HG02981 (cell line): ENCODE data around the gene ZNF697.
"Not testable (repeated sequence)": the region's sequence is repeated elsewhere in the genome, so short reads cannot be mapped to it uniquely, and the experiment has no call there.

Source experiments
- ATAC-seq: cut with Tn5 transposase; IDR thresholded peaks from one replicate; pipeline ENCODE4 v1.9.1; 2021; ENCODE audit warnings: mild to moderate bottlenecking, moderate library complexity; ENCODE audit not compliant: unreplicated experiment

Gene ZNF697

DNA sequence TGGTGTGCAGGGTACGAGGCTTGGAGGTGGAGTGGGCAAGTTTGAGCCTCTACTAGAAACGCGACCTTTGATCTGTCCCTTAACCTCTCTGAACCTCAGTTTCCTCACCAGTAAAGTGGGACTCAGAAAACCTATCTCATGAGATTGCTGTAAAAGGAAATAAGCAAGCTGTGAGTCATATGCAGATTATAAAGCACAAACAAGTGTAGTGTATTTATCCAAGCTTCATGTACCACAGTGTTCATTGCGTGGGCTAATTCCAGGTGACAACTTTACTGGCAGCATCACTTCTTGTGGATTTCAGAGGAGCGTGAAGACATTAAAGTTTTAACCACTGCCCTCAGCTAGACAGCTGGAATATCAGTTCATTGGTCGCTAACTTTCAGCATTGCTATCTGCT is 44.4 kb downstream of the ZNF697 start:
- no peak for ATAC-seq

DNA sequence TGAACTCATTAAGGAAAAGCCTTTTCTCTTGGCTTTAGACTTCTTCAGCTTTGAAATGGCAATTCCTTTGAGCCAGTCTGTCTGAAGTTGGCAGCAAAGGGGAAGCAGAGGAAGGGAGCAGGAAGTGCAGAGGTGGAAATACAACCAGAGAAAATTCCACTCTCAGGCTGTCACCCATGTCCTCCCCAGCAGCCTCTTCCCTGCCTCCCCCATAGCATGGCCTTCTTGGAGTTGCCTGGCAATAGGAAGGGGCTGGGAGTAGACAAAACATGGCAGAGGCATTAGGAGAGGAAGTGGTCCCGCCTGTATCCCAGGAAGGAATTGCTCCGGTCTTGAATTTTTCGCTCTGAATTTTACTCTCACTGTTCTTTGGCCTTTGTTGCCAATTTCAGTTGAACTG is 44.8 kb downstream of the ZNF697 start:
- not testable (repeated sequence) for ATAC-seq

DNA sequence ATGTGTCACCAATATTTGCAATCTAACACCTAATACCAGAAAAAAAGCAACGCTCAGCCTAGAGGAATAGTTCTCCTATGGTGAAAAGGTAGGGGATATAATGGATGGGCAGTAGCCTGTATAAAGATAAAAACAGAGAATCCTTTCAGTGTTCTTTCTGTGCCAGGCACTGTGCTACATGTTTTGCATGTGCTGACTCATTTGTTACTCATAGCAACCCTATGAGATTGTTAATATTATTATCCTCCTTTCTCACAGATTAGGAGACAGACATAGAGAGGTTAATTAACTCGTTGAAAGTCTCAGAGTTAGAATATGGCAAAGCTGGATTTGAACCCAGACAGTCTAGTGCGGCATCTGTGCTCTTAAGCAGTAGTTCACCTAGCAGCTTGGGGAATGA is 45.3 kb downstream of the ZNF697 start:
- ATAC-seq, result not testable (repeated sequence)

DNA sequence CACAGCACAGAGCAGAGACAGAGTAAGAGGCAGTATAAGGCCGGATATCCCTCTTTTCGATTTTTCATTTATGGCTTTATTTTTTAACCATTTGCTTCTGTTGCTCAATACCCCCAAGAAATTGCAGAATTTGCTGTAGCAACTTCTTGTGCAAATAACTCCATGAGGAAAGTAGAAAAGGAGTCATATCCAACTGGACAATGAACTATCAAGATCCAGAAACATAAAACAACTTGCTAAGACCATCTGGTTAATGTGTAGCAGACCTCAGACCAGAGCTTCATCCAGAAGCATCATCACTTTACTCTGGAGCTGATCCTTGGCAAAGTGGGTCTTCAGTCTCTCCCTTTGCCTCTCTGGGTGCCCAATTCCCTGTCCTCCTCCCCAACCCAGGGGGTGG is 45.9 kb downstream of the ZNF697 start:
- ATAC-seq, result no peak

DNA sequence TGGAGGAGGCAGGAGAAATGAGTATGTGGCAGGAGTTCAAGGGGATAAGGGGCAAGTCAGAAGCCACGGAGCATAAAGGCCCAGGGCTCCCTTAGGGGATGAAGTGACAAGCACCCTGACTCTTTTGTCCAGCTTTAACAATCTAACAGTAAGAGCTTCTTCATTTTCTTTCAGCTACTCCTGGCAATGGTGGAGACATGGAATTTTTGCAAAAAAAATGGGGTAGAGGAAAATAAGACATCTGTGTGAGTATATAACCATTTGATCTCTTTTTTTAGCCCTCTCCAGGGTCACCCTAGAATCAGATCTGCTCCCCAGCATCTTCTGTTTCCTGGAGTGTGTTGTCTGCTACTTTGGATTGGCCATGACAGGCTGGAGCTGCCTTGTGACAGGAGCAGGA is 47.1 kb downstream of the ZNF697 start:
- ATAC-seq, result no peak

DNA sequence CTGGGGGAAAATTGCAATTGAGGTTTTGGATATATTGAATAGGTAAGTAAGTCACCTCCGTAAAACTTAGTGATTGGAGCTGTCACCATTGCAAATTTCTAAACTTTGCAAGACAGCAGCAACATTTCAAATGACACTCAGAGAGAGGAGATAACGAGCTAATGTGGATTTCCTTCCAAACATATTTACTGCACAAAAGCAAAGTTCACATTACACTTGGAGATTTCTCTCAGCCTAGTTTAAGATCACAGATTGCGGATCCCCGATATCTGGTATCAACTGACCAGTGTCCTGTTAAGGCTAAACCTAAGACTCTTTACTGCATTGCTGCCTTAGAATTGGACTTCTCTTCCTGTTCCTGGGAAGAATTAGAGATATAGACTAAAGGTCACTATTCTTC is 47.5 kb downstream of the ZNF697 start:
- no peak for ATAC-seq

DNA sequence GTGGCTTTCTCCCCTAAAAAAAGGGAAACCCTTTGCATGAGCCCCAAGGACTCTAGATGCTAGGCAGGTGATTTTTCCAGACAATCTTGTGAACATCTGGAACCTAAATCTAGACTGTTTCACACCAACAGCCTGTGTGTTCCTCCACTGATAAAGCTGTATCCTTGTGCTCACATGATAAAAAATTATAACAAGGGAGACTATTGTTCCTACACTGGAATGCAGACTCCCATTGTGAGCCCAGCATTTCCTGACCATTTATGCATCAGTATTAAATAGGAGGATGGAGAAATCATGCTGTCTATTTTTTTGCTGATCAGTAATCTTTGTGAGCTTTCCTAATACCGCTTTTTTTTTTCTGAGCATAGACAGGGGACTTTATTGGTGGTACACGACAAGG is 52.5 kb downstream of the ZNF697 start:
- no peak for ATAC-seq

DNA sequence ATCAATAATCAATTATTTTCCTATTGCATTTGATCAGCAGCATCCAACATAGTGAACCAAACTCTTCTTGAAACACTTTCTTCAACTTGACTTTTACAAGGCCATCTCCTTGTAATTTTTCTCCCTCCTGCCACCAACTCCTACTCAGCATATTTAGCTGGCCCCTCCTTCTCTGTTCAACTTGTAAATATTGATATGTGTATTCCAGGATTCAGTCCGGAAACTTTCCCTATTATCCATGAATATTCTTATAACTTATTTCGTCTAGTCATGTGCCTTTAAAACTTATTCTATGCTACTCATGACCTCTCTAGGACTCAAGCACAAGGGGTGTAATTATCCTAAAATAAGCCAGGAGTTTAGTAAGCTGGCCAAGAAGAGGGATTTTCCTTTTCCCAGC is 52.9 kb downstream of the ZNF697 start:
- no peak for ATAC-seq

DNA sequence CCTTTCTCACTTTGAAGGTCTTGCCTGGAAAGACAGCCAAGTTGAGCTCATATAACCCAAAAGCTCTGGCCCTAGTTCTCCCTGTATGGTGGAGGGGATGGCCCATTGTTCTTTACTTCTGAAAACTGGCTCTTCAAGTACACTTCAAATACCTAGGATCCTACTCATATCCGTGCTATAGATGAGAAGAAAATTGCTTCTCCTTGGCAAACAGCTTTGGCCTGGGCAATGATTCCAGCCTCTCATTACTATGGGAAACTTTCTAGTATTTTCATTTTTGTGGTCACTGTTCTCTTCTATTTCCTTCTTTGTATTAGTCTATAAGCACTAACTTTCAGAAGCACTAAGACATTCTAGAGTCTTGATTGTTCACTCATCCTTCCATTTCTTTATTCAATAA is 53.7 kb downstream of the ZNF697 start:
- no peak for ATAC-seq

DNA sequence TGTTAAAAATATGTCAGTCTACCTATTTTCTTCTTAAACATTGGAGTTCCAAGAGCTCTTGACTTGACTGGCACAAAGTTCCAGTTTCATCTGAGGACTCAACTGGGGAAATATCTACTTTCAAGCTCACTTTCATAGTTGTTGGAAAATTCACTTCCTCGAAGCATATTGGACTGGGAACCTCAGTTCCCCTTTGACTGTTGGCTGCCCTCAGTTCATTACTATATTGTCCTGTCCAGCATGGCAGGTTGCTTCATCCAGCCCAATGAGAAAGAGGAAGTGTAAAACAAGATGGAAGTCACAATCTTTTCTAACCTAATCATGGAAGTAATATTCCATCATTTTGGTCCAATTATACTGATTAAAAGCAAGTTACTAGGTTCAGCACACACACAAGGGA is 54.3 kb downstream of the ZNF697 start:
- no peak for ATAC-seq

DNA sequence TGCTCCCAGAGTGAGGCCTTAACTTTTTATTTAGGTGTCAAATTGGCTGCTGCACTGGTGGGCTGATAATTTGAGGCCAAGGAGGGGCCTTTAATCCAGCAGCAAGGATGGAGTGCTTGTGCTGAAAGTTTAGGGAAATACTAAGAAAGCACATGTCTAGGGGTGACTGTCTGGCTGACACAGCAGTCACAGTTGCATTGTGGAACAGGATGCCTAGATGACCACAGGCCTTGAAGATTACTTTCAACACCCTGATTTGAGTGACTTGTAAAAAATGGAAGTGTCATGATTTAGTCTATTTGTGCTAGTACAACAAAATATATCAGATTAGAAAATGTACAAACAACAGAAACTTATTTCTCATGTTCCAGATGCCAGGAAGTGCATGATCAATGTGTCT is 57.7 kb downstream of the ZNF697 start:
- no peak for ATAC-seq

DNA sequence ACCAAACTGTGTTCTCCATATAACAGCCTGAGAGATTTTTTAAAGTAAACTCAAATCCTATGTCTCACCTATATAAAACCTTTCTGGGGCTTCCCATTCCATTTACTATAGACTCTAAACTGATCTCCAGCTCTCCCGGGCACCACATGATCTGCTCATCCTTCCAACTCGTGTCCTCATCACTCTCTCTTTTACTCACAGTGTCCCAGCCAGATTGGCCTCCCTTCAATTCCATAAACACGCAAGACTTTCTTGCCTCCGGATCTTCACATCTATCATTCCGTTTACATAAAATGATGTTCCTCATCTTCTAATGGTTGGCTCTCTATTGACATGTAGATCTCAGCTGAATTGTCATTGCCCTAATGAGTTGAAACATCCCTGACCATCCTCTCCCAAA is 59.4 kb downstream of the ZNF697 start:
- ATAC-seq, result no peak

DNA sequence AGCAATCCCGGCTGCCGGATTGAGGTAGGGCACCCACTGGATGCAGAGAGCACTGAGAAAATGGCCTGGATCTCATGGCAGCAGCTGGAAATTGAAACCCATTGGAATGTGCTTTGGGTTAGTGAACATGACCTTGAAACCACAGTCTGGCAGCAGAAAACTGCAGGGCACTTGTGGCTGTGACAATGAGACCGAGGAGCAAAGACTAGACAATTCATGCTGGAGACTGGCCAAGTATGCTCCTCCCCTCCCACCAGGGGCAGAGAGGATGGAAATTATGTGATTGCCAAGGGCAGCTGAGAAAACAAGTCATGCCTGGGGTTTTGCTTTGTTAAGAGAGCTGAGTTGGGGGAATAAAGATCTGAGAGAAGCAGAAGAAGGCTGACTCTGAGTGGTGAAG is 60.7 kb downstream of the ZNF697 start:
- ATAC-seq, result no peak

DNA sequence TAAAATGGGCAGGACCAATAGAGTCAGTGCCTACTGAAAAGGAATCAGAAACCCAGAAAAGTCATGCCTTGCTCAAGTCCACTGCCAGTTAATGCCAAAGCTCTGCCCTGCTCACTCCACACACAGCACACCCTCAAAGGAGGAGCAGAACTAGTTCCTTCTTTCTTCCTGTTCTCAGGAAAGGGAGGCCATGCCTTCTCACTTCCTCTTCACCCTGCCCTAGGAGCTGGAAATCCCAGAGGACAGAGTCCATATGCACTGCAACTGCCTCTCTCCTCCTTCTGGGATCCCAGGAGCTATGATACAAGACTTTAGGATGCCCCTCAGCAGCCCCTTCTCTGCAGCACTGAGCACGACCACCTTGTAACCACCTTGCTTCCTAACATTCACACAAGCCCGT is 62.3 kb downstream of the ZNF697 start:
- not testable (repeated sequence) for ATAC-seq

DNA sequence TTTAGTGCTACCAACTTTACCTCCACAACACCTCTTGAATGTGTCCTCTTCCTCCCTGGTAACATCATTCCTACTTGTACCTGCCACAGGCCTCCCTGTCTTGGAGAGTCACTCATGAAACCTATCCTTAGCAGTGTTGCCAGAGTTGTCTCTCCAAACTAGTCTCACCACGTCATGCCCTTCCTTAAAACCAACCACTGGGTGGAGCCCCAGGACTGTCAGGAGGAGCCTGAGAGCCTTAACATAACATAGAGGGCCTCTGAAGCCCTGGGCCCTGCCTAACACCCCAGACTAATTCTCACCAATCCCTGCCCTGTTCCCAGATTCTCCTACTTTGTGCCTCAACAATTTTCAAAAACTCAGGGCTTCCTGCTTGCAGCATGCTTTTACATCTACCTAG is 65.3 kb downstream of the ZNF697 start:
- ATAC-seq, result no peak

DNA sequence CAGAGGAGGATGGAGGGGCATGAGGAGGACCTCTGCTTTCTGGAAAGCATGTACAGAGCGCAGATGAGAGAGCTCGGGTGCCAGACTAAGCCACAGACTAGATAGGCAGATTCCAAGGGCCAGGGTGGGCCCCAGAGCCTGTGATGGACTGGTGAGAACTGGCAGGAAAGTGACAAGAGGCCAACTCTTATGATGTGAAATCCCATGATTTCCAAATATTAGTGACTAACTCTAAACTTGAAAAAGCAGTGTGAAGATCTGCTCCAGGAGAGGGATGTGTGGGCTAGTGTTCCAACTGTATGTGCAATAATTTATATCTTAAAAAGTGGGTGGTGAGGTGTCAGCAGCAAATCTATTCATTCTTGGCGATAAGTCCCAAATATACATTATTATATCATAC is 67.0 kb downstream of the ZNF697 start:
- not testable (repeated sequence) for ATAC-seq

DNA sequence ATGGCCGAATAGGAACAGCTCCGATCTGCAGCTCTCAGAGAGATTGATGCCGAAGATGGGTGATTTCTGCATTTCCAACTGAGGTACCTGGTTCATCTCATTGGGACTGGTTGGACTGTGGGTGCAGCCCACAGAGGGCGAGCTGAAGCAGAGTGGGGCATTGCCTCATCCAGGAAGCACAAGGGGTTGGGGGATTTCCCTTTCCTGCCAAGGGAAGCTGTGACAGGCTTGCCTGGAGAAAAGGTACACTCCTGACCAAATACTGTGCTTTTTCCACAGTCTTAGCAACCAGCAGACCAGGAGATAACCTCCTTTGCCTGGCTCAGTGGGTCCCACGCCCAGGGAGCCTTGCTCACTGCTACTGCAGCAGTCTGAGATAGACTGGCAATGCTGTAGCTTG is 74.2 kb downstream of the ZNF697 start:
- no peak for ATAC-seq

DNA sequence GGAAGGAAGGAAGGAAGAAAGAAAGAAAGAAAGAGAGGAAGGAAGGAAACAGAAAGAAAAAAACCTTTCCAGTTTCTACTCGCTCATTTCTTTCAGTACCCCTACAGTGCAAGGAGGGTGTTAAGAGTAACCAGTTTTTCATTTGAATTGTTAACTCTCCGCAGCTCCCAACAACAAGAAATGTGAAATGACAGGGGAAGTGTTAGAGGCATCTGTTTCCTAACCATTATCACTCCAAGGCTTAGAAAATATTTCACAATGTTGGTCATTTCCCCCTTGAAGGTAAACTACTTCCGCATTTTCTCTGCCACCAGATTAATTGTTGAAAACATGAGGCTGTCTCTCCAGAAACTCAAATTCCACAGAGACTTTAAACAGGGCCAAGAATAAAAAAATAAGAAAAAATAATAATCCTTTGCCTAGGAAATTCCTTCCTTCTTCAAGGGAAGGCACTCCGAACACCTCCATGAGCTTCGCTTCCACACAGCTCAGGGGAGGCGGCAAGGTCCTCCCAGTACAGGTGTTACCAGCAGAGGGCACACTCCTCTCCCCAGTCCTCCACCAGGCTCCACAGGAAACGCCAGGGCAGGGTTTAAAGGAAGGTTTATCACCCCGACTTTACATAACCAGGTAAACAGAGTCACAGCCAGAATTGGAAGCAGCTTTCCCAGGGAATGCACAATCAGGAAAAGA is 78.0 kb downstream of the ZNF697 start:
- ATAC-seq, result not testable (repeated sequence)
